ENCODE measurements around the gene SUSD3. TPM values are rescaled to one million over a fixed set of nuclear protein-coding genes. Genes with fewer than 3 reads are reported as not detected.

The SUSD3 gene
- total and polyA plus RNA-seq, 3 experiments from 2014 or later, result 11.3 to 103 (median 12.3) TPM

- Mint-ChIP-seq H3K4me3 (peak overlapping the region; percentile 90 to 98 (median 92)), H3K27ac (peak overlapping the region; percentile 89 to 99 (median 94)), H3K36me3 (peaks cover 0 to 24% (median 3%) of the 10 kb centered on the region in 3 donors), H3K9me3 (peaks cover 0 to 2% (median 0%) of the 10 kb centered on the region in 5 donors), H3K4me1 (peaks cover 75 to 91% (median 75%) of the 10 kb centered on the region in 3 donors), H3K27me3 (peaks cover 0 to 2% of the 10 kb centered on the region in 2 donors)
- DNase-seq, result no peak
- Histone ChIP-seq H3K27me3 (ENCODE audit: insufficient read depth, low read length, poor library complexity, severe bottlenecking) (no peaks in the 10 kb centered on the region), H3K36me3 (ENCODE audit: insufficient read depth, low read length) (peaks cover 2% of the 10 kb centered on the region), H3K27ac (ENCODE audit: low read depth, low read length) (peak overlapping the region; percentile 71), H3K4me3 (ENCODE audit: low read length) (peak overlapping the region; percentile 72), H3K9me3 (ENCODE audit: low read length) (no peaks in the 10 kb centered on the region), H3K4me1 (ENCODE audit: insufficient read depth, low read length) (peaks cover 72% of the 10 kb centered on the region)
- POLR2A ChIA-PET, result interaction anchor here (0.6 to 2.0 kb wide), 3 partner anchors 33 to 108 kb away, joined by 3 to 9 read pairs (median 5); no protein-coding TSS in a partner anchor
- CTCF ChIA-PET, result interaction anchor here (0.8 to 2.1 kb wide), 9 partner anchors 11 to 104 kb away, joined by 3 to 10 read pairs (median 5); no protein-coding TSS in a partner anchor
These were observed 2.3 kb downstream of the SUSD3 start for GRCh38 chr9:93060746-93061259.

GRCh38 chr9:93061260-93061751 is 2.8 kb downstream of the SUSD3 start:
- CTCF ChIA-PET, result interaction anchor here (0.8 to 2.1 kb wide), 6 partner anchors 13 to 104 kb away, joined by 3 to 10 read pairs (median 4); no protein-coding TSS in a partner anchor
- Histone ChIP-seq H3K9me3 (ENCODE audit: low read length) (no peaks in the 10 kb centered on the region), H3K36me3 (ENCODE audit: insufficient read depth, low read length) (peaks cover 5% of the 10 kb centered on the region), H3K27ac (ENCODE audit: low read depth, low read length) (peak overlapping the region; percentile 71), H3K4me3 (ENCODE audit: low read length) (peak overlapping the region; percentile 72), H3K27me3 (ENCODE audit: insufficient read depth, low read length, poor library complexity, severe bottlenecking) (no peaks in the 10 kb centered on the region), H3K4me1 (ENCODE audit: insufficient read depth, low read length) (peaks cover 77% of the 10 kb centered on the region)
- Mint-ChIP-seq H3K4me3 (peak overlapping the region; percentile 61 to 98 (median 92)), H3K9me3 (peaks cover 0 to 2% (median 0%) of the 10 kb centered on the region in 5 donors), H3K4me1 (peaks cover 75 to 92% (median 80%) of the 10 kb centered on the region in 3 donors), H3K27me3 (peaks cover 0 to 2% of the 10 kb centered on the region in 2 donors), H3K36me3 (peaks cover 0 to 26% (median 3%) of the 10 kb centered on the region in 3 donors), H3K27ac (peak overlapping the region in 7 of 8 donors; percentile 89 to 99 (median 94))
- no peak for DNase-seq
- POLR2A ChIA-PET, result interaction anchor here (1.9 kb wide), 1 partner anchor 33 kb away, joined by 9 read pairs; no protein-coding TSS in a partner anchor

GRCh38 chr9:93061791-93062763 is 3.6 kb downstream of the SUSD3 start:
- Mint-ChIP-seq H3K9me3 (peaks cover 0 to 2% (median 0%) of the 10 kb centered on the region in 5 donors), H3K36me3 (peaks cover 0 to 31% (median 3%) of the 10 kb centered on the region in 3 donors), H3K4me3 (peak overlapping the region; percentile 40 to 98 (median 92)), H3K27ac (peak overlapping the region; percentile 83 to 99 (median 90)), H3K4me1 (peaks cover 75 to 92% (median 87%) of the 10 kb centered on the region in 3 donors), H3K27me3 (peaks cover 0 to 2% of the 10 kb centered on the region in 2 donors)
- Histone ChIP-seq H3K9me3 (ENCODE audit: low read length) (no peaks in the 10 kb centered on the region), H3K4me1 (ENCODE audit: insufficient read depth, low read length) (peaks cover 81% of the 10 kb centered on the region), H3K4me3 (ENCODE audit: low read length) (peak overlapping the region; percentile 72), H3K36me3 (ENCODE audit: insufficient read depth, low read length) (peaks cover 5% of the 10 kb centered on the region), H3K27ac (ENCODE audit: low read depth, low read length) (no peak overlapping the region), H3K27me3 (ENCODE audit: insufficient read depth, low read length, poor library complexity, severe bottlenecking) (no peaks in the 10 kb centered on the region)
- POLR2A ChIA-PET, result interaction anchor here (0.5 to 1.9 kb wide), 4 partner anchors 25 to 81 kb away, joined by 3 to 9 read pairs (median 3); no protein-coding TSS in a partner anchor
- DNase-seq, result peak in 1 of 5 donors; percentile 1
- CTCF ChIA-PET, result interaction anchor here (1.8 to 1.9 kb wide), 2 partner anchors 45 to 47 kb away, joined by 4 to 5 read pairs; no protein-coding TSS in a partner anchor

DNA sequence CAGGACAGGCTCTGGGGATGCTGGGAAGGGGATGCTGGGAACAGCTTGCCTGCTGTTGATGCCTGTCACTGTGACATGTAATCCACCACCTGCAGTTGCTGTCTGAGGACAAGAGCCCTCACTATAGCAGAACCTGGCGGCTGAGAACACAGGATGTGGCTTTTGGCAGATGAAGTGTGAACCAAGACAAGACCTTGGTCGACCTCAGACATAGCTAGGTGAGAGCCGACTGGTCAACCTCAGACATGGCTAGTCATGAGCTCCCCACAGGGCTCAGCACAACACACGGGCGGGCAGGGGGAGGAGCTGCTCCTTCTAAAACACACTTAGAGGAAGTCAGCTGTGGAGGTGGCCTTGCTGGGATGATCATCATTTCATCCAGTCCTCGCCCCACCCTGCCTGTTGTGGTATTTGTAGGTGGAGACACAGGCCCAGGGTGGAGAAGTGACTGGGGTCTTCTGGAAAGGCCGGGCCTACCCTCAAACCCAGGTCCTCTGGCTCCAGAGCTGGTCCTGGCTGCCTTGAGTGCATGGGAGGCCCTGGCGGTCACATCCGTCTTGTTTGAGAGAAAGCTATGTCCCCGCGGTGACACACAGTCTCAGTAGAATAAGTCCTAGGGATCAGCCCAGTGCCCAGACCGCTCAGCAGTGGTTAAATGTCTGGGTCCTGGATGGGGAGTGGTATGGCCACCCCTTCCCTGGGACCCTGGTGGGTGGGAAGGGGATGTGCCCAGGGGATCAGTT is 6.1 kb downstream of the SUSD3 start:
- Histone ChIP-seq H3K27me3 (ENCODE audit: insufficient read depth, low read length, poor library complexity, severe bottlenecking) (no peaks in the 10 kb centered on the region), H3K36me3 (ENCODE audit: insufficient read depth, low read length) (peaks cover 11% of the 10 kb centered on the region), H3K4me3 (ENCODE audit: low read length) (peak overlapping the region; percentile 72), H3K9me3 (ENCODE audit: low read length) (no peaks in the 10 kb centered on the region), H3K4me1 (ENCODE audit: insufficient read depth, low read length) (peaks cover 87% of the 10 kb centered on the region), H3K27ac (ENCODE audit: low read depth, low read length) (peak overlapping the region; percentile 59)
- Mint-ChIP-seq H3K36me3 (peaks cover 5 to 46% (median 7%) of the 10 kb centered on the region in 3 donors), H3K4me3 (peak overlapping the region; percentile 80 to 92 (median 82)), H3K27ac (peak overlapping the region; percentile 94 to 99 (median 98)), H3K27me3 (peaks cover 0 to 2% of the 10 kb centered on the region in 2 donors), H3K9me3 (peaks cover 0 to 2% (median 0%) of the 10 kb centered on the region in 5 donors), H3K4me1 (peaks cover 74 to 98% (median 97%) of the 10 kb centered on the region in 3 donors)
- peak; percentile 81 to 96 (median 90) for DNase-seq
- ChIA-PET POLR2A (interaction anchor here (0.7 to 3.2 kb wide), 21 partner anchors 9 to 111 kb away, joined by 3 to 32 read pairs (median 5); partner anchors contain the start of genes CARD19 and NINJ1), CTCF (interaction anchor here (0.7 to 3.0 kb wide), 19 partner anchors 11 to 108 kb away, joined by 3 to 23 read pairs (median 4); no protein-coding TSS in a partner anchor)

GRCh38 chr9:93065135-93065720 is 6.7 kb downstream of the SUSD3 start:
- Histone ChIP-seq H3K27ac (ENCODE audit: low read depth, low read length) (no peak overlapping the region), H3K27me3 (ENCODE audit: insufficient read depth, low read length, poor library complexity, severe bottlenecking) (no peaks in the 10 kb centered on the region), H3K4me3 (ENCODE audit: low read length) (peak overlapping the region; percentile 48), H3K36me3 (ENCODE audit: insufficient read depth, low read length) (peaks cover 11% of the 10 kb centered on the region), H3K4me1 (ENCODE audit: insufficient read depth, low read length) (peaks cover 87% of the 10 kb centered on the region), H3K9me3 (ENCODE audit: low read length) (no peaks in the 10 kb centered on the region)
- CTCF ChIA-PET, result interaction anchor here (0.8 to 3.0 kb wide), 16 partner anchors 10 to 108 kb away, joined by 3 to 23 read pairs (median 4); no protein-coding TSS in a partner anchor
- H3K36me3 Mint-ChIP-seq, result peaks cover 5 to 50% (median 7%) of the 10 kb centered on the region in 3 donors
- POLR2A ChIA-PET, result interaction anchor here (0.8 to 3.2 kb wide), 14 partner anchors 10 to 112 kb away, joined by 4 to 32 read pairs (median 6); partner anchors contain the start of genes CARD19 and NINJ1
- no peak for DNase-seq
- H3K4me1 Mint-ChIP-seq, result peaks cover 68 to 96% (median 90%) of the 10 kb centered on the region in 3 donors
- H3K9me3 Mint-ChIP-seq, result peaks cover 0 to 2% (median 0%) of the 10 kb centered on the region in 5 donors
- H3K27ac Mint-ChIP-seq, result peak overlapping the region; percentile 94 to 99 (median 98)
- H3K4me3 Mint-ChIP-seq, result peak overlapping the region in 6 of 7 donors; percentile 80 to 92 (median 86)
- peaks cover 0 to 2% of the 10 kb centered on the region in 2 donors for H3K27me3 Mint-ChIP-seq

DNA sequence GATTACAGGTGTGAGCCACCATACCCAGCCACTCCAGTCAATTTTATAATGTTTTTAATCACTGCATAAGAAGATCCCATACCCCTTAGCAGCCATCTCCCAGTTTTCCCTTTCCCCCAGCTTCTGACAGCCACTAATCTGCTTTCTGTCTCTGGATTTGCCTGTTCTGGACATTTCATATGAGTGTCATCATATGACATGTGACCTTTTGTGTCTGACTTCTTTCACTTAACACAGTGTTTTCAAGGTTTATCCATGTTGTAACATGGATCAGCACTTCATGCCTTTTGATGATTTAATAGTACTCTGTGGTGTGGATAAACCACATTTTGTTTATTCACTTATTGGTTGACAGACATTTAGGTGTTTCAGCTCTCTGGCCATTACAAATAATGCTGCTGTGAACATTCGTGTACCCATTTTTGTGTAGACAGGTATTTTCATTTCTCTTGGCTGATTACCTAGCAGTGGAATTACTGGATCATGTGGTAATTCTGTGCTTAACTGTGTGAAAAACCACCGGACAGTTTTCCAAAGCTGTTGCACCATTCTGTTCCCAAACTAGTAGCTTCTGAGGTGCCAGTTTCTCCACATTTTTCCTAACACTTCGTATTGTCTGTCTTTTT is 8.6 kb downstream of the SUSD3 start:
- Histone ChIP-seq H3K4me1 (ENCODE audit: insufficient read depth, low read length) (peaks cover 87% of the 10 kb centered on the region), H3K36me3 (ENCODE audit: insufficient read depth, low read length) (peaks cover 20% of the 10 kb centered on the region), H3K9me3 (ENCODE audit: low read length) (no peaks in the 10 kb centered on the region), H3K27ac (ENCODE audit: low read depth, low read length) (no peak overlapping the region), H3K27me3 (ENCODE audit: insufficient read depth, low read length, poor library complexity, severe bottlenecking) (no peaks in the 10 kb centered on the region), H3K4me3 (ENCODE audit: low read length) (no peak overlapping the region)
- ChIA-PET POLR2A (interaction anchor here (0.6 to 0.9 kb wide), 2 partner anchors 28 to 58 kb away, joined by 3 read pairs; no protein-coding TSS in a partner anchor), CTCF (interaction anchor here (0.8 kb wide), 1 partner anchor 39 kb away, joined by 4 read pairs; no protein-coding TSS in a partner anchor)
- Mint-ChIP-seq H3K9me3 (peaks cover 0 to 2% (median 0%) of the 10 kb centered on the region in 5 donors), H3K36me3 (peaks cover 7 to 59% (median 7%) of the 10 kb centered on the region in 3 donors), H3K27me3 (peaks cover 0 to 2% of the 10 kb centered on the region in 2 donors), H3K4me3 (peak overlapping the region in 2 of 7 donors; percentile 19 to 29), H3K27ac (peak overlapping the region in 7 of 8 donors; percentile 16 to 97 (median 74)), H3K4me1 (peaks cover 56 to 93% (median 81%) of the 10 kb centered on the region in 3 donors)
- peak in 1 of 5 donors; percentile 8 for DNase-seq

Data from CD8-positive, alpha-beta memory T cell (primary cell).